ENCODE measurements around the gene MTCL3.

The MTCL3 gene

GRCh38 chr6:127515794-127516661 is 3.1 kb downstream of the MTCL3 start:
- FAIRE-seq (peak; percentile 35), DNase-seq (ENCODE audit: insufficient read length, low spot score) (peak; percentile 50)

- FAIRE-seq: no peak
- no peak for DNase-seq (ENCODE audit: insufficient read length, low spot score)
These were observed 3.8 kb downstream of the MTCL3 start for GRCh38 chr6:127515234-127515793.

DNA sequence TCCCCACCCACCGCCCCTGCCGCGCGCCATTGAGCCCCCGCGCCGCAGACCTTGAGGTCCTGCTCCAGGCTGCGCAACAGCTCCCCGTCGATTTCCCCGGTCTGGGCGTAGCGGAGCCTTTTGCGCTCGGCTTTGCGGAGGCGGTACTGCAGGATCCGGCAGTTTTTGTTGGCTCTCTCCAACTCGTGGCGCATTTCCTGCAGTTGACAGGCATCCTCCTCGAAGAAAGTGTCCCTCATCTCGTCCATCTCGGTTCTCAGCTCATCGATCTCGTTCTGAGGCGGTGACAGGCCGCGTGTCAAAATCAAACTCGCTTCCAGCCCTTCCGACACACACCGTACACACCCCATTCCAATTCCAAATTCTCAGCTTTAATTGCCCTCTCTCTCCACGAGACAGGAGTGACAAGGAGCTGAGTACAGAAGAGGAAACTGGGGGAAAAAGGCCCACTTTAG is 4.3 kb downstream of the MTCL3 start:
- DNase-seq (ENCODE audit: insufficient read length, low spot score) (peak; percentile 9), FAIRE-seq (peak; percentile 77)

DNA sequence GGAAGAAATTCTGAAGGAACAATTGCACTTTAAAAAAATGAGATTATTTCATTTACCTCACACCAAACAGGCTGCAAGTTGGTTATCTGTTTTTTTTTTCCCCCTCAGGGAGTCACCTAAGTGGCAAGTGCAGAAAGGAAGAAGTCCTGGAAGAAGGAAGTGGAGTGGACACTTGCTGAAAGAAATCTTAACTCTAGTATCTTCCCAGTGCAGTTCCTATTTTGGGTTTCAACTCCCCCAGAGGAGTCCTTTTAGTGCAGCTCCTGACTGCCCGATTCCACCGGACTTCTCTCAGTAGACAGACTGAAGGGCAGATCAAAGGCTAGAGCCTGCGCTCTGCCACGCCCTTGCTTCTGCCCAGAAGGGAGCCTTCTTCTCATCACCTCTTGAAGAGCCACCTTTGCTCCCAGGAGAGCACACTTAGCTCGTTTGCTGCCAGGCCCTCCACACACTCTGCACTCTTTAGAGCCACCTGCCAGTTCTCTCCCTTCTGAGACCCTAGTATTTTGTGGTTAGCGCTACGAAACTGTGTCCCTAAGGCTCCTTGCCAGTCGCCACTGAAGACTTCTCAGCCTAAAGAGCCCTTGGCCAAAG is 4.9 kb downstream of the MTCL3 start:
- FAIRE-seq (no peak), DNase-seq (ENCODE audit: insufficient read length, low spot score) (no peak)

GRCh38 chr6:127513425-127513824 is 5.7 kb downstream of the MTCL3 start:
- no peak for DNase-seq (ENCODE audit: insufficient read length, low spot score)
- no peak for FAIRE-seq

DNA sequence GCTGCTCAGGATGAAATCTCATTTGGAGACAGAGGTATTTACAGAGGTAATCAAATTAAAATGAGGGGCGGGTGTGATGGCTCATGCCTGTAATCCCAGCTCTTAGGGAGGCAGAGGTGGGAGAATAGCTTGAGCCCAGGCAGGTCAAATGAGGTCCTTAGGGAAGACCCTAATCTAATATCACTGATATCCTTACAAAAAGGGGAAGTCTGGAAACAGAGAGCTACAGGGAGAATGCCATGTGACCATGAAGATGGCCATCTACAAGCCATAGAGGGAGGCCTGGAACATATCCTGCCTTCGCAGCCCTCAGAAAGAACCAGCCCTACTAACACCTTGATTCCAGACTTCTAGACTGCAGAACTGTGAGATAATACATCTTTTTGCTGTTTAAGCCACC is 8.3 kb downstream of the MTCL3 start:
- FAIRE-seq (no peak), DNase-seq (ENCODE audit: insufficient read length, low spot score) (no peak)

DNA sequence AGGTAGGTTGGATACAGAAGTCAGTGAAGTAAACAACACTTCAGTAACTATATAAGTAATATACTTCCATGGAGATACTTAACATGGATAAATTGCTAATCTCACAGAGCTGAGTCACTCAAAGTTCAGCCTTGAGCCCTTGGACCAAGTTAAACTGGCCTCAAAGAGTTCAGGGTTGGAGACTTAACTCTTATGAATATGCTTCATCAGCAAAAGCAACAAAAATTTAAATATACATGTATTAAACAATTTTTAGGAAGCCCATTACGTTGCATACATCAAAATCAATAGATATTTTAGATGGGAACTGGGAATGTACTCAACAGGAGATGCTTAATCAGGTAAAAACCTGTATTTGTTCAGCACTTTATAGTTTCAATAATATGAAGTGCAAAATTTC is 12.2 kb downstream of the MTCL3 start:
- DNase-seq (ENCODE audit: insufficient read length, low spot score): no peak
- FAIRE-seq: no peak

GRCh38 chr6:127503022-127503421 is 16.1 kb downstream of the MTCL3 start:
- no peak for FAIRE-seq

DNA sequence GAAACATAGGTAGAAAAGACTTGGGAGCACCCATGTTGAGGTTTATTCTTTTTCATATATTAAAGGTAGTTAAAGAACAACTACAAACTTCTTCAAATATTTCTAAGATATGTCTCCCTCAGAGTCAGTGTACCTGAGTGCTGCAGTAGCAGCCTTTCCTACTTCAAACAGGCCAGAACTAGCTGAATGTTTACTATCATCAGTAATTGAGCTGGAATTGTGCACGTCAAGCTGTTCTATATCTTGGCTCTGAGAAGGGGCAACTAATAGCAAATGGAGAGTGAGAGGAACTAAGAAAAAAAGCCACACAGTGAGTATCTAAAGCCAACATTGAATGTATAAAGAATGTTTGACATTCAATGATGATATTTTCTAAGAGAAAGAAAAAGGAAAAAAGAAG is 21.7 kb downstream of the MTCL3 start:
- DNase-seq (ENCODE audit: insufficient read length, low spot score): no peak
- no peak for FAIRE-seq

More at GRCh38 chr6:127503022-127503421, 16.1 kb downstream of the MTCL3 start:
- no peak for DNase-seq (ENCODE audit: insufficient read length, low spot score)

DNA sequence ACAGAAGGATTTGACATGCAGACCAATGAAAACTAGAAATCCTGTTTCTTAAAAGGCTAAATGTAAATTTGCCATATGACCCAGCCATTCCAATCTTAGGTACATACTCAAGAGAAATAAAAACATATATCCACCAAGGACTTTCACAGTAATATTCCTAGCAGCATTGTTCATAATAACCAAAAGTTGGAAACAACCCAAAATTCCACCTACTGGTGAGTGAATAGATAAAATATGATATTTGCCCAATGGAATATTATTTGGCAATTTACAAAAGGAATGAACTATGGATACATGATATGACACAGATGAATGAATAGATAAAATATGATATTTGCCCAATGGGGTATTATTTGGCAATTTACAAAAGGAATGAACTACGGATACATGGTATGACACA is 22.7 kb downstream of the MTCL3 start:
- FAIRE-seq (no peak), DNase-seq (ENCODE audit: insufficient read length, low spot score) (no peak)

- no peak for FAIRE-seq
- no peak for DNase-seq (ENCODE audit: insufficient read length, low spot score)
These were observed 24.8 kb downstream of the MTCL3 start for GRCh38 chr6:127494240-127494767.

DNA sequence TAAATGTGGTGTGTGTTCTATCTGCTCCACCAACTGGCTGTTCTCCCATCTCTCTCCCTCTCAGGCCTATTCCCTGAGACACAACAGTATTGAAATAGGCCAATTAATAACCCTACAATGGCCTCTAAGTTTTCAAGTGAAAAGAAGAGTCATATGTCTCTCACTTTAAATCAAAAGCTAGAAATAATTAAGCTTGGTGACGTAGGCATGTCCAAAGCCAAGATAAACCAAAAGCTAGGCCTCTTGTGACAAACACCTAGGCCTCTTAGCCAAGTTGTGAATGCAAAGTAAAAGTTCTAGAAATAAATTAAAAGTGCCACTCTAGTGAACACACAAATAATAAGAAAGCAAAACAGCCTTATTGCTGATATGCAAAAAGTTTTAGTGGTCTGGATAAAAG is 29.9 kb downstream of the MTCL3 start:
- FAIRE-seq: no peak
- no peak for DNase-seq (ENCODE audit: insufficient read length, low spot score)

DNA sequence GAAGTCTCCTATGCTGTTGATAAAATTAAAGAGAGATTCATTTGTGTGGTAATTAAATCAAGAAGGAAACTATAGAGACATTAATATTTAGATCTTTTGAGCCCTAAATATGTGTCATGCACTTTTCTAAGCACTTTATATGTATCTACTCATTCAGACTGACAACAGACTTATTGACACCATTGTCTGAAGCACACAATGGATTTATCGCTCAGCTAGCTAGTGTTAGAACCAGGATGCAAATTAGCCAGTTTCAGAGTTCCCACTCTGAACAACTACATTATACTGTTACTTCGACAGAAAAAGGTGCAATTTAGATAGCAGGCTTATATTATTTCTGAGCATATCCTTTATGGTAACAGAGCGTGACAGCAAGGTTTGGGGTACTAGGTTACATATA is 32.2 kb downstream of the MTCL3 start:
- FAIRE-seq (no peak), DNase-seq (ENCODE audit: insufficient read length, low spot score) (no peak)

- DNase-seq (ENCODE audit: insufficient read length, low spot score) (peak; percentile 44), FAIRE-seq (peak; percentile 96)
These were observed 34.8 kb downstream of the MTCL3 start for GRCh38 chr6:127484212-127484863.

DNA sequence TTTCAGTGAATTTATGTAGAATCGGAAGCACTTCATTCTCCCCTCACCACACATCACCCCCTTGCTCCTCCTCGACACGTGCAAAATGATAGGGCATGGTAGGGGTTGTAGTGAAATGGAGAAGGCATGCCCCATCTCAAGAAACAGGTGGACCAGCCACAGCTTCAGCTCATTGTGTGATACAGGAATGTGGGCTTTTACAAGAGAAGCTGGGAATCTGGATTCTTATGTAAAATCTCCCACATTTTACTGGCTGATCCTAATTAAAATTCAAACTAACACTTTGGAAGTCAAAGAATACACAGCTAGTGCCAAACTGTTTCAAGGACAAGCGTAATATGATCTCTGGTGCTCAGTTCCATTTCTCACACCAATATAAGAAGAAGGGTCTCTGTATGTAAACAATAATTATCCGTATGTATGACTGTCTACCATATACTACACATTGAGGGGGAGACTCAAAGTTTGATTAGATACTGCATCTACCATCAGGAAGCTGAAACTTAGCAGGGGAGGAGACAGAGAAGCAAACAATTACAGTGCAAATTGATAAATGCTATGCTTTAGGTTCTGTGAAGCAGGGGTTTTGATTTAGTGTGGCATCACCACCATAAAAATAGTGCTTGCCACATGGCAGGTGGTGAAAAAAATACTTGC is 35.6 kb downstream of the MTCL3 start:
- FAIRE-seq (peak; percentile 26), DNase-seq (ENCODE audit: insufficient read length, low spot score) (no peak)

DNA sequence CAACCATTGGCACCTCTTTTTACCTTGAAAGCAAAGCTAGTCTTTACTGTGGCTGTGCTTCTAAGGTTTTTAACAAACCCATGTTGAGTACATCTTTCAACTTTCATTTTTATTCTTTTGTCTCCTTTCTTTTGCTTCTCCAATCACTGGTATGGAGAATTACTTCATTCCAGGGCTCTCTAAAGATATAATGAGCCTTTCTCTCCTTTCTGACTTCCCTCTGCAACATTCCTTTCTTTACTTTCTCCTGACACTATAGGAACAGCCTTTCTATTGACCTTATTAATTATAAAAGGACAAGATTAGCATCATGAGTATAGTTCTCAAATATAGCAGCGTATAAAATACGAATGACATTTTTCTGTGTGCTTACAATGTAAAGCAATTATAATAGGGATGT is 36.8 kb downstream of the MTCL3 start:
- no peak for FAIRE-seq

GRCh38 chr6:127481628-127482027 is 37.5 kb downstream of the MTCL3 start:
- no peak for DNase-seq (ENCODE audit: insufficient read length, low spot score)
- no peak for FAIRE-seq

More for the DNA sequence above, 36.8 kb downstream of the MTCL3 start:
- no peak for DNase-seq (ENCODE audit: insufficient read length, low spot score)

DNA sequence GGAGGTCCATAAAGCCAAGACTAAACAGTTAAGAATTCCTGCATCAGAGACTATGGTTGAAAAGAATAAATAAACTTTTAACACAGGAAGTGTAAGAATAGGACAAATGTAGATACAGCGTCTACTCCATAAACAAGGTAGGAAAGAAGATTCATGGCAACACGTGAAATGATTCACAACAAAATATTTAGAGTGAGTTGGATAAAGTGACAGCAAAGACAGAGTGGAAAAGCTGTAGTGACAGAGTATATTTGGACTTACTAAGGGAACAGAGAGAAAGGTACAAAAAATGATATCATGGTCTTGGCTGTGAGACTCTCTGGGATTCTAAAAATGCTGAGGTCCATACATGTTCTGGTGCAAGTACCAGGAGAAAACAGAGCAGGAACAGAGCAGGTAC is 38.0 kb downstream of the MTCL3 start:
- DNase-seq (ENCODE audit: insufficient read length, low spot score) (no peak), FAIRE-seq (no peak)

DNA sequence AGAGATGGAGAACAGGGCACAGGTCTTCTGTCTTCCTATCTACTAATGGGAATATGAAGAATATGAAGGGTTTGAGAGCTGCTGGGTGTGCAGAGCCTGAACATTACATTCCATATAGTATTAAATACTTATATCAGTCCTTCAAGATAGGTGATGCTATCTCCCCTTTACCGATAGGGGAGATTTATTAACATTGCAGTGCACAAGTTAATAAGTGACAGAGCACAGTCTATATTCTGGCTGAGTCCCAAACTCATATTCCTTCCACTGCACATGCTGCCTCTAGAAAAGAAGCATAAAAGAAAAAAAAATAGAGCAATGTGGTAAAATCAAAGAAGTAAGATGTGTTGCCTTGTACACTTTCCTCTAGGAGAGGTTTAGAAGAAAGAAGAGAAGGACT is 41.5 kb downstream of the MTCL3 start:
- FAIRE-seq (no peak), DNase-seq (ENCODE audit: insufficient read length, low spot score) (no peak)

GRCh38 chr6:127475823-127476176 is 43.3 kb downstream of the MTCL3 start:
- FAIRE-seq: no peak
- DNase-seq (ENCODE audit: insufficient read length, low spot score): no peak
